Osteoblast (primary cell): Measurements from ENCODE around the gene KLHL29. TPM values are rescaled to one million over a fixed set of nuclear protein-coding genes. Genes with fewer than 3 reads are reported as not detected.
A peak's percentile ranks its signal among the peaks of the same experiment; 100 is the strongest.

Source experiments
- DNase-seq: peaks from one replicate; pipeline ENCODE4 v3.0.0; 2011; ENCODE audit warnings: low spot score, mixed read lengths; ENCODE audit not compliant: insufficient read length; ENCODE audit errors: missing footprints
- H2AFZ ChIP-seq: 2 replicates; pipeline ENCODE4 v1.6.0; 2011; ENCODE audit warnings: mild to moderate bottlenecking, low read length
- H3K27ac ChIP-seq: 2 replicates; pipeline ENCODE4 v1.5.1; 2011; ENCODE audit warnings: mild to moderate bottlenecking, low read depth, low read length, moderate library complexity
- H3K27me3 ChIP-seq: 2 replicates; pipeline ENCODE4 v1.6.0; 2012; ENCODE audit warnings: mild to moderate bottlenecking, control low read depth, inconsistent platforms, low read length, moderate library complexity; ENCODE audit not compliant: insufficient read depth
- H3K36me3 ChIP-seq: 2 replicates; pipeline ENCODE4 v1.5.1; 2011; ENCODE audit warnings: mild to moderate bottlenecking, low read length, control low read depth, moderate library complexity; ENCODE audit not compliant: insufficient read depth
- H3K4me1 ChIP-seq: 2 replicates; pipeline ENCODE4 v1.5.1; 2011; ENCODE audit warnings: mild to moderate bottlenecking, low read length, control low read depth, moderate library complexity; ENCODE audit not compliant: insufficient read depth
- H3K4me2 ChIP-seq: 2 replicates; pipeline ENCODE4 v1.6.0; 2011; ENCODE audit warnings: mild to moderate bottlenecking, low read length; ENCODE audit not compliant: insufficient read depth
- H3K4me3 ChIP-seq: fragments of 200-600 bp; sonication (generic); 3 replicates; pipeline ENCODE4 v1.5.1; 2012; ENCODE audit warnings: mild to moderate bottlenecking, low read length, inconsistent platforms; ENCODE audit not compliant: insufficient read depth
- H3K79me2 ChIP-seq: 2 replicates; pipeline ENCODE4 v1.6.0; 2012; ENCODE audit warnings: mild to moderate bottlenecking, low read length, control low read depth, inconsistent platforms; ENCODE audit not compliant: insufficient read depth
- H3K9me3 ChIP-seq: 2 replicates; pipeline ENCODE4 v1.5.1; 2011; ENCODE audit warnings: low read depth, low read length, control low read depth
- H4K20me1 ChIP-seq: 2 replicates; pipeline ENCODE4 v1.6.0; 2012; ENCODE audit warnings: mild to moderate bottlenecking, low read length, control low read depth; ENCODE audit not compliant: insufficient read depth
- total RNA-seq: library from RNA; depleted of rRNA; stranded (reverse); fragments of >200 nt; gene quantifications from 2 replicates; pipeline ENCODE4 v1.2.3, GENCODE V29; 2012
- TF ChIP-seq, protein P1 (sequence below): IDR thresholded peaks from 2 replicates; pipeline ENCODE4 v1.5.1; 2011; ENCODE audit warnings: mild to moderate bottlenecking, low read depth, low read length, moderate library complexity; ENCODE audit errors: extremely low read depth

The KLHL29 gene
- total RNA-seq, 1 donor: 3.3 TPM

DNA sequence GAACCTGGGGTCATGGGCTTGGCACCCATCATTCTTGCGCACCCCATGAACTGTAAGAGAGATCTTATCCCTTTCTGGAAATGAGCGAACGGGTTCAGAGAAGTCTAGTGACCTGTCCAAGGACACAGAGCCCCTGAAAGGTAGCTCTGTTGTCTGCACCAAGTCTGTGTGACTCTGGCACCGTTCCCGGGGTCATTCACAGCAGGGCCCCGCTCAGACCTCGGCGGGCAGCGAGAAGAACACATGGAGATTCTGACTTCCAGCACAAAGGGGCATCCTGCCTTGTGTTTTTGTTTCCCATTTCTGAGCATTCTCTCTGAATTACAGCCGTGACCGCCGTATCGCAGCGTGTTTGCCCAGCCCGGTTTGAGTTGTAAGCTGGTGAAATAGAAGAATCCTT, 231.7 kb downstream of the KLHL29 start:
- TF ChIP-seq, protein P1, sequence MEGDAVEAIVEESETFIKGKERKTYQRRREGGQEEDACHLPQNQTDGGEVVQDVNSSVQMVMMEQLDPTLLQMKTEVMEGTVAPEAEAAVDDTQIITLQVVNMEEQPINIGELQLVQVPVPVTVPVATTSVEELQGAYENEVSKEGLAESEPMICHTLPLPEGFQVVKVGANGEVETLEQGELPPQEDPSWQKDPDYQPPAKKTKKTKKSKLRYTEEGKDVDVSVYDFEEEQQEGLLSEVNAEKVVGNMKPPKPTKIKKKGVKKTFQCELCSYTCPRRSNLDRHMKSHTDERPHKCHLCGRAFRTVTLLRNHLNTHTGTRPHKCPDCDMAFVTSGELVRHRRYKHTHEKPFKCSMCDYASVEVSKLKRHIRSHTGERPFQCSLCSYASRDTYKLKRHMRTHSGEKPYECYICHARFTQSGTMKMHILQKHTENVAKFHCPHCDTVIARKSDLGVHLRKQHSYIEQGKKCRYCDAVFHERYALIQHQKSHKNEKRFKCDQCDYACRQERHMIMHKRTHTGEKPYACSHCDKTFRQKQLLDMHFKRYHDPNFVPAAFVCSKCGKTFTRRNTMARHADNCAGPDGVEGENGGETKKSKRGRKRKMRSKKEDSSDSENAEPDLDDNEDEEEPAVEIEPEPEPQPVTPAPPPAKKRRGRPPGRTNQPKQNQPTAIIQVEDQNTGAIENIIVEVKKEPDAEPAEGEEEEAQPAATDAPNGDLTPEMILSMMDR: no peak
- no peaks in the 10 kb centered on the region for H3K27me3 ChIP-seq
- H3K4me2 ChIP-seq: no peak overlapping the region
- no peak for DNase-seq
- H3K36me3 ChIP-seq: no peaks in the 10 kb centered on the region
- H3K79me2 ChIP-seq: no peaks in the 10 kb centered on the region
- no peaks in the 10 kb centered on the region for H4K20me1 ChIP-seq
- H2AFZ ChIP-seq: no peak overlapping the region
- H3K9me3 ChIP-seq: no peaks in the 10 kb centered on the region
- H3K27ac ChIP-seq: no peak overlapping the region
- no peaks in the 10 kb centered on the region for H3K4me1 ChIP-seq
- no peak overlapping the region for H3K4me3 ChIP-seq

DNA sequence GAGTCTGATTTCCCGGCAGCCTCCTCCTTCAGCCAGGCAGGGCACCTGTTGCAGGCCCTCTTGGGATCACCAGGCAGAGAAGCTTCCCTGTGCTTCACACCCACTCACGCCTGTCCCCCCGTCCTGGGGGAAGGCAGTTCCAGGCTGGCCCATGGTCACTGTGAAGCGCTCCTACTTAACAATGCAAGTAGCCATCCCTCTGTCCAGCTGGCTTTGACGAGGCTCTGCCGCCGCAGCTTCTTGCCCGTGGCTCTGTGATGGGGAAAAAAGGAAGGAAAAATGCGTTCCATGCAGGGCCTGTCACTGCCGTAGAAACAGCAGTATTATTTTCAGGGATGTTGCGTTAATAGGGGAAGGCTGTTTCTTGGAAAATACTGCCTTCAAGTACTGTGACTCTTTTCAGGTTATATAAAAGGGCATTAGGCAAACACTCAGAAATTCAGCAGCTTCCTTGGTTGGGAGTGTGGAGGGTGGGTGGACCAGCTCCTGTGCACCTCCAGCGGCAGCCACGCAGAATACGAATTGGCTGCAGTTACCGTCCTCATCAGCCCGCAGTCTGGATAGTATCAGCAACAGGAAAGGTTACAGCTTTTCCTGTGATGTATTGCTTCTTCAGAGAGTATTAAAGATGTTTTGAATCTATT, 232.3 kb downstream of the KLHL29 start:
- DNase-seq: peak; percentile 89
- no peaks in the 10 kb centered on the region for H3K9me3 ChIP-seq
- no peaks in the 10 kb centered on the region for H4K20me1 ChIP-seq
- no peak overlapping the region for H3K4me3 ChIP-seq
- peak overlapping the region; percentile 36 for H3K4me2 ChIP-seq
- no peak overlapping the region for H3K27ac ChIP-seq
- no peaks in the 10 kb centered on the region for H3K36me3 ChIP-seq
- H2AFZ ChIP-seq: no peak overlapping the region
- TF ChIP-seq, protein P1: peak; percentile 45
- H3K4me1 ChIP-seq: no peaks in the 10 kb centered on the region
- no peaks in the 10 kb centered on the region for H3K27me3 ChIP-seq
- no peaks in the 10 kb centered on the region for H3K79me2 ChIP-seq

DNA sequence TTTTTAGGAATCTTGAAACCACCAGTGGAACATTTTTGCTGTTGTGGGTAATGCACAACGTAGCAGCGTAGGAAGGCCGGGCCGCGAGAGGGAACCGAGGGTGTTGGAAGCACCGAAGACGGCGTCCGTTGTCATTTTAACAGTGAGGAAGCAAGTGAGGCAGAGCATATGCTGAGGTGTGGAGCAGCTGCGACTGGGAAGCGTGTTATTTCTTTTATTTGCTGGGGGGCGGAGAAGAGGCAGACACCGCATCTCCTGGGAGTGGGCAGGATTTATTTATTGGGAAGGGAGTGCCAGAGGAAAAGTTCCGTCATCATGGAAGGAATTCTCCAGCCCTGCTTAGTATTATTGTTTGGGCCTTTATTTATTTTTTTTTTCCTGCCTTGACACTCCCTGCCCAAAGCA, 232.8 kb downstream of the KLHL29 start:
- TF ChIP-seq, protein P1: no peak
- Histone ChIP-seq H3K4me1 (no peaks in the 10 kb centered on the region), H3K27ac (no peak overlapping the region), H4K20me1 (no peaks in the 10 kb centered on the region), H2AFZ (no peak overlapping the region), H3K9me3 (no peaks in the 10 kb centered on the region), H3K27me3 (no peaks in the 10 kb centered on the region), H3K79me2 (no peaks in the 10 kb centered on the region), H3K36me3 (no peaks in the 10 kb centered on the region), H3K4me2 (peak overlapping the region; percentile 36), H3K4me3 (no peak overlapping the region)
- peak; percentile 62 for DNase-seq

DNA sequence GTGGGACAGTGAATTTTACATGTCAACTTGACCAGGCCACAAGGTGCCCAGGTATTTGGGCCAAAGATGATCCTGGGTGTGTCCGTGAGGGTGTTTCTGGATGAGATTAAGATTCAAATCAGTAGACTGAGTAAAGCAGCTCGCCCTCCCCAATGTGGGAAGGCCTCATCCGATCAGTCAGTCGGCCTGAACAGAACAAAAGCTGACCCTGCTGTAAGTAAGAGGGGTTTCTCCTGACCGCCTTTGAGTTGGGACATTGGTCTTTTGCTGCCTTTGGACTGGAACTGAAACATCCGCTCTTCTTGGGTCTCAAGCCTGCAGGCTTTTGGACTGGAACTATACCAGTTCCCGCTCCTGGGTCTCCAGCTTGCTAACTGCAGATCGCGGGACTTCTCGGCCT, 233.3 kb downstream of the KLHL29 start:
- Histone ChIP-seq H3K36me3 (no peaks in the 10 kb centered on the region), H3K4me2 (no peak overlapping the region), H3K27ac (no peak overlapping the region), H3K27me3 (no peaks in the 10 kb centered on the region), H4K20me1 (no peaks in the 10 kb centered on the region), H2AFZ (no peak overlapping the region), H3K9me3 (no peaks in the 10 kb centered on the region), H3K4me1 (no peaks in the 10 kb centered on the region), H3K79me2 (no peaks in the 10 kb centered on the region), H3K4me3 (no peak overlapping the region)
- DNase-seq: no peak
- TF ChIP-seq, protein P1: no peak
